Testis (tissue), 3 donors: Measurements from ENCODE around the gene SCNM1. TPM values are rescaled to one million over a fixed set of nuclear protein-coding genes. Genes with fewer than 3 reads are reported as not detected.

Experiments used
- DNase-seq: peaks from one replicate; pipeline ENCODE4 v3.0.0-alpha.2; 2019
- H3K27ac ChIP-seq, 2 donors: fragments of 200-600 bp; sonication (generic); one replicate each; pipeline ENCODE4 v1.5.1; 2019
- H3K27me3 ChIP-seq: fragments of 200-600 bp; sonication (generic); one replicate; pipeline ENCODE4 v1.5.1; 2019
- H3K36me3 ChIP-seq: fragments of 200-600 bp; sonication (generic); one replicate; pipeline ENCODE4 v1.5.1; 2017; ENCODE audit warnings: low read depth; ENCODE audit errors: missing control alignments
- H3K4me1 ChIP-seq: fragments of 200-600 bp; sonication (generic); one replicate; pipeline ENCODE4 v1.5.1; 2019
- H3K4me3 ChIP-seq, 2 donors: fragments of 200-600 bp; sonication (generic); one replicate each; pipeline ENCODE4 v1.5.1; 2017 to 2019
- H3K9me3 ChIP-seq: fragments of 200-600 bp; sonication (generic); one replicate; pipeline ENCODE4 v1.5.1; 2017
- CTCF ChIP-seq, 3 experiments: fragments of 450-650 bp in 2 of 3; fragments of 200-600 bp in 1 of 3; sonication (generic) in 1 of 3; IDR thresholded peaks; one replicate each; pipeline ENCODE4 v1.5.1; 2016 to 2019; ENCODE audit warnings: antibody characterized with exemption in 3 of 3, mild to moderate bottlenecking in 2 of 3, moderate library complexity in 1 of 3
- POLR2A ChIP-seq: fragments of 450-650 bp; IDR thresholded peaks from one replicate; pipeline ENCODE4 v1.6.1; 2017; ENCODE audit warnings: antibody characterized with exemption, mild to moderate bottlenecking, moderate library complexity
- WGBS, 2 donors: methylation state at CpG; one replicate each; pipeline ENCODE4 v1.1.5; 2018; 5-methylcytosine and 5-hydroxymethylcytosine counted together
- intact Hi-C: fragments of 100-400 bp; cut with DNase I; formaldehyde crosslinking; loops from one replicate; pipeline ENCODE4 v1.15.1; 2023; ENCODE audit warnings: low total_unique reads
- polyA plus RNA-seq: library from polyadenylated mRNA; stranded (reverse); fragments of 350-450 nt; fragmentation: Illumina TruSeq; extraction: RNeasy Lipid Tissue Mini Kit (QIAGEN cat#74804); gene quantifications from one replicate; pipeline ENCODE4 v1.2.3, GENCODE V29; 2014; ENCODE audit warnings: low read depth, low replicate concordance; ENCODE audit not compliant: insufficient read depth
- total RNA-seq, 2 donors: library from RNA; depleted of rRNA; stranded (reverse); fragments of >200 nt; gene quantifications; one replicate each; pipeline ENCODE4 v1.2.3, GENCODE V29; 2016

Gene SCNM1
- total and polyA plus RNA-seq, 3 donors from 2014 or later, result 27.5 to 46.0 (median 31.7) TPM

GRCh38 chr1:151146072-151146411 is 19.9 kb upstream of the SCNM1 start:
- Histone ChIP-seq H3K4me1 (peaks cover 46% of the 10 kb centered on the region), H3K27ac (peak overlapping the region; percentile 66 to 83), H3K4me3 (peak overlapping the region; percentile 86 to 93), H3K9me3 (no peaks in the 10 kb centered on the region), H3K27me3 (no peaks in the 10 kb centered on the region), H3K36me3 (no peaks in the 10 kb centered on the region)
- intact Hi-C loops, result no loop called here
- TF ChIP-seq CTCF (IDR thresholded peaks at IDR 0.05) (no peak), POLR2A (no peak)
- 0% methylated on average over 12 to 26 of the region's 26 CpGs for WGBS, 2 donors
- no peak for DNase-seq

DNA sequence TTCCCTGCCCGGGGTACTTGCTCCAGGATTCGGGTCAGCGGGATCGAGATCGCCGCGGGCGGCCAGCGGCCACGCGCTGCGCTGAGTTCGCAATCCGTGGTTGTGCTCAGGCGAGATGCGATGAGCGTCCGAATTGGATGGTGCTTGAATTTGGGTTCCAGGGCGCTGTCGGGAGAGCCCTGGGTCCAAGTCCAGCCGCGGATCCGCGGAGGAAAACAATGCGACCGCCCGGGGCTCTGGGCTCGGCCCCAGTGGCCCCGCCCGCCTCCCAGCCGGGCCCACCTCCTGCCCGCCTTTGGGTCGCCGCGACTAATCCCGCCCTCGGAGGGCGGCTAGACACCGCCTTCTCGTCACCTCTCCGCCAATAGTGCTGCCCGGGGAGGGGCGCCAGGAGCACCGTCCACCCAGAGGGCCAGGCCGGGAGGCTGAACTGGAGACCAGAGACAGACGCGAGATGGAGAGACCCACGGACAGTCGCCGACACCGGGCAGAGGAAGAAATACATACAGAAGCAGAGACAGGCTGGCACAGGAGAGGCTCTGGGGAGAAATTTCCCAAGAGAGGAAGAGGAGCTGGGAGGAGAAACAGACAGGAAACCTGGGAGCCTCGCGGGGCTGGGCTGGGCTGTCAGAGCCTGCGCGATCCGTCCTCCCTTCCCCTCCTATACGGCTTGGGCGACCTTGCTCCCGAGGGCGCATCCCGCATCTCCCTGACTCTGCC is 19.4 kb upstream of the SCNM1 start, which contains the start of gene SEMA6C:
TSS of gene SEMA6C (minus strand) at position 220 of the 720 bp plus-strand sequence. CDS start 4,010 bp downstream, outside the sequence.
- no peak for TF ChIP-seq CTCF (IDR thresholded peaks at IDR 0.05)
- peak; percentile 68 for TF ChIP-seq POLR2A
- Histone ChIP-seq H3K36me3 (no peaks in the 10 kb centered on the region), H3K4me3 (peak within 1 kb of the TSS; percentile 86 to 93), H3K27me3 (no peaks in the 10 kb centered on the region), H3K9me3 (no peaks in the 10 kb centered on the region), H3K4me1 (peaks cover 46% of the 10 kb centered on the region), H3K27ac (peak within 1 kb of the TSS; percentile 66 to 85)
- DNase-seq, result peak; percentile 97
- intact Hi-C loops, result no loop called here
- WGBS, 2 donors, result 0 to 1% methylated on average over 10 to 60 of the region's 61 CpGs

DNA sequence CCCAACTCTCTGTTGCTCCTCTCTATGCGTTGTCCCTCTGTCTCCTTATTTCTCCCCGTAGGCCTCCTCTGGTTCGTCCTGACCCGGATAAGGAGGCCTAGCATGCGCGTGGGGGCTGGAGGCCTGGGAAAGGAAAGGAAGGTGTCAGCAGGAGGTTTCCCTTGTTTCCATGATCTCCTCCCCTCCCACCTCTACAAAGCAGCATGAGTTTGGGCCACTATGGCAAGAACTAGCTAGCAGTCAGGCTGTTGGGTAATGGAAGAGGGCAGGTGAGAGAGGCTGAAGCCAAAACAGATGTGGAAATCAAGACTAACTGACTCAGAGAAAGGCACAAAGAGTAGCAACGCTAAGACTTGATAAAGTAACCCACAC is 18.8 kb upstream of the SCNM1 start:
- H3K4me1 ChIP-seq, result peaks cover 46% of the 10 kb centered on the region
- intact Hi-C loops, result no loop called here
- H3K9me3 ChIP-seq, result no peaks in the 10 kb centered on the region
- H3K4me3 ChIP-seq, result peak overlapping the region; percentile 86 to 93
- peak overlapping the region; percentile 66 to 85 for H3K27ac ChIP-seq
- 4 to 7% methylated on average over 7 of the region's 7 CpGs for WGBS, 2 donors
- DNase-seq, result no peak
- no peaks in the 10 kb centered on the region for H3K27me3 ChIP-seq
- TF ChIP-seq CTCF (IDR thresholded peaks at IDR 0.05) (no peak), POLR2A (no peak)
- no peaks in the 10 kb centered on the region for H3K36me3 ChIP-seq

GRCh38 chr1:151147665-151148064 is 18.3 kb upstream of the SCNM1 start:
- Histone ChIP-seq H3K4me1 (peaks cover 46% of the 10 kb centered on the region), H3K4me3 (peak overlapping the region in 1 of 2 donors; percentile 93), H3K9me3 (no peaks in the 10 kb centered on the region), H3K27me3 (no peaks in the 10 kb centered on the region), H3K36me3 (no peaks in the 10 kb centered on the region), H3K27ac (peak overlapping the region; percentile 66 to 85)
- intact Hi-C loops, result no loop called here
- no peak for DNase-seq
- no peak for TF ChIP-seq POLR2A
- TF ChIP-seq CTCF (IDR thresholded peaks at IDR 0.05), result no peak
- WGBS, 2 donors, result 63 to 74% methylated on average over 2 of the region's 2 CpGs

GRCh38 chr1:151156515-151156819 is 9.5 kb upstream of the SCNM1 start, which contains the start of gene TNFAIP8L2:
Gene TNFAIP8L2, plus strand, starts transcription at chr1:151156649. Its CDS starts 2,049 bp downstream, at chr1:151158698.
- no peak for TF ChIP-seq CTCF (IDR thresholded peaks at IDR 0.05)
- TF ChIP-seq POLR2A, result no peak
- Histone ChIP-seq H3K4me1 (peaks cover 4% of the 10 kb centered on the region), H3K36me3 (no peaks in the 10 kb centered on the region), H3K27me3 (no peaks in the 10 kb centered on the region), H3K27ac (peak within 1 kb of the TSS in 1 of 2 donors; percentile 39), H3K9me3 (no peaks in the 10 kb centered on the region), H3K4me3 (no peak within 1 kb of the TSS)
- DNase-seq, result no peak
- 68 to 77% methylated on average over 4 of the region's 4 CpGs for WGBS, 2 donors
- intact Hi-C loops, result no loop called here
